Pancreas (tissue), 10 donors: ENCODE measurements around the gene ARHGAP12. TPM values are rescaled to one million over a fixed set of nuclear protein-coding genes. Genes with fewer than 3 reads are reported as not detected.

Experiments used
- ATAC-seq, 4 donors: fragments of 200-7000 bp; cut with Tn5 transposase; one replicate each; pipeline versions ENCODE4 v1.8.0 to v1.9.1; 2020; ENCODE audit warnings: mild to moderate bottlenecking in 4 of 4, moderate library complexity in 4 of 4
- DNase-seq, 6 donors: peaks; one replicate each; pipeline ENCODE4 v3.0.0-alpha.2; 2020
- FAIRE-seq: peaks from 2 replicates; lab custom pipeline; 2012; peaks lifted over from hg19 to GRCh38; lab: Jason Lieb, UNC
- H3K27ac ChIP-seq, 4 donors: fragments of 200-600 bp; sonication (generic); 1 replicate in 3 of 4; 2 replicates in 1 of 4; pipeline versions ENCODE4 v1.5.0 to v1.8.0; 2020
- H3K27me3 ChIP-seq, 4 donors: fragments of 200-600 bp; one replicate each; pipeline ENCODE4 v1.8.0; 2021
- H3K36me3 ChIP-seq, 3 donors: fragments of 200-600 bp; sonication (generic) in 1 of 3; one replicate each; pipeline versions ENCODE4 v1.5.0 to v1.8.0; 2020 to 2021
- H3K4me1 ChIP-seq, 3 donors: fragments of 200-600 bp; one replicate each; pipeline ENCODE4 v1.8.0; 2021
- H3K4me3 ChIP-seq, 4 donors: fragments of 200-600 bp; sonication (generic) in 2 of 4; one replicate each; pipeline versions ENCODE4 v1.5.0 to v1.8.0; 2020 to 2021
- H3K9me3 ChIP-seq, 4 donors: fragments of 200-600 bp; one replicate each; pipeline ENCODE4 v1.8.0; 2021
- CTCF ChIP-seq, 4 donors: fragments of 200-600 bp; sonication (generic) in 3 of 4; IDR thresholded peaks; one replicate each; pipeline versions ENCODE4 v1.5.0 to v1.8.0; 2021; ENCODE audit warnings: antibody characterized with exemption in 4 of 4
- WGBS, 2 donors: extraction: QIAGEN DNeasy Blood & Tissue Kit; methylation state at CpG; one replicate each; pipeline ENCODE4 v1.1.7; 2013; 5-methylcytosine and 5-hydroxymethylcytosine counted together
- intact Hi-C, 3 donors: fragments of 100-400 bp; cut with DNase I; formaldehyde crosslinking; loops; one replicate each; pipeline versions ENCODE4 v1.11.1 to v1.14.2; 2022
- polyA plus RNA-seq, 2 donors: library from polyadenylated mRNA; stranded (reverse); fragments of 200-250 nt; gene quantifications; one replicate each; pipeline ENCODE4 v1.2.3, GENCODE V29; 2013
- total RNA-seq, 6 donors: library from RNA; stranded (reverse); fragmentation: NEBNext Ultra II Directional in 4 of 6; extraction: Animal tissue kit (Norgen Biotek cat#: 25700) in 4 of 6; gene quantifications; one replicate each; pipeline versions ENCODE4 v1.2.1 to v1.2.4, GENCODE V29; 2021 to 2023
- donor health status: healthy with polysubstance abuse.
- donor health status: DM: no; HTN: no; CAD: no; lungs with moderate emphysema.
- donor health status: DM: no; HTN: no; CAD: no.
- donor health status: control.
- donor health status: control.
- donor health status: Bipolar disorder and iron deficiency.
- donor health status: DM: yes; HTN: yes; CAD: no.
- donor health status: DM: no; HTN: no; CAD: no.
- donor health status: DM: no; HTN: no; CAD: no.
- donor health status: DM: yes; HTN: yes; CAD: no.

ARHGAP12 gene
- total and polyA plus RNA-seq, 8 donors, result 16.3 to 30.1 (median 23.5) TPM

GRCh38 chr10:31883397-31883796 lies 45.2 kb downstream of the ARHGAP12 start:
- FAIRE-seq (no peak), DNase-seq (no peak), ATAC-seq (peak in 1 of 4 donors; percentile 34)
- H3K27me3 ChIP-seq, result no peaks in the 10 kb centered on the region
- 69 to 77% methylated on average over 3 of the region's 3 CpGs for WGBS, 2 donors
- intact Hi-C loops, result no loop called here
- H3K36me3 ChIP-seq, result no peaks in the 10 kb centered on the region
- TF ChIP-seq CTCF (IDR thresholded peaks at IDR 0.05), result no peak
- no peak overlapping the region for H3K27ac ChIP-seq
- H3K4me3 ChIP-seq, result no peak overlapping the region
- H3K4me1 ChIP-seq, result peaks cover 0 to 6% (median 3%) of the 10 kb centered on the region in 3 donors
- H3K9me3 ChIP-seq, result no peaks in the 10 kb centered on the region

GRCh38 chr10:31878486-31878885 lies 50.1 kb downstream of the ARHGAP12 start:
- H3K9me3 ChIP-seq, result no peaks in the 10 kb centered on the region
- peaks cover 0 to 8% (median 0%) of the 10 kb centered on the region in 3 donors for H3K4me1 ChIP-seq
- FAIRE-seq, result no peak
- H3K27me3 ChIP-seq, result no peaks in the 10 kb centered on the region
- DNase-seq, result no peak
- no peaks in the 10 kb centered on the region for H3K36me3 ChIP-seq
- no peak for ATAC-seq
- H3K27ac ChIP-seq, result no peak overlapping the region
- TF ChIP-seq CTCF (IDR thresholded peaks at IDR 0.05), result no peak
- no peak overlapping the region for H3K4me3 ChIP-seq
- intact Hi-C loops, result loop anchor here in 1 of 3 donors (10.0 kb wide), 1 partner anchor 46 kb away; the partner anchor contains the start of gene ARHGAP12

GRCh38 chr10:31876652-31877352 lies 51.8 kb downstream of the ARHGAP12 start:
- Histone ChIP-seq H3K27me3 (no peaks in the 10 kb centered on the region), H3K9me3 (no peaks in the 10 kb centered on the region), H3K27ac (no peak overlapping the region), H3K4me3 (no peak overlapping the region), H3K36me3 (no peaks in the 10 kb centered on the region), H3K4me1 (peaks cover 0 to 11% (median 0%) of the 10 kb centered on the region in 3 donors)
- ATAC-seq (no peak), DNase-seq (no peak), FAIRE-seq (no peak)
- intact Hi-C loops, result loop anchor here in 1 of 3 donors (10.0 kb wide), 1 partner anchor 48 kb away; the partner anchor contains the start of gene ARHGAP12
- TF ChIP-seq CTCF (IDR thresholded peaks at IDR 0.05), result no peak
- 85 to 88% methylated on average over 6 of the region's 6 CpGs for WGBS, 2 donors

- DNase-seq, result no peak
- TF ChIP-seq CTCF (IDR thresholded peaks at IDR 0.05), result no peak
- H3K9me3 ChIP-seq, result no peaks in the 10 kb centered on the region
- WGBS, 2 donors, result 90 to 94% methylated on average over 2 of the region's 2 CpGs
- no peaks in the 10 kb centered on the region for H3K36me3 ChIP-seq
- no peak overlapping the region for H3K27ac ChIP-seq
- FAIRE-seq, result no peak
- no peaks in the 10 kb centered on the region for H3K27me3 ChIP-seq
- intact Hi-C loops, result loop anchor here in 1 of 3 donors (10.0 kb wide), 1 partner anchor 49 kb away; the partner anchor contains the start of gene ARHGAP12
- H3K4me1 ChIP-seq, result peaks cover 0 to 17% (median 12%) of the 10 kb centered on the region in 3 donors
- no peak overlapping the region for H3K4me3 ChIP-seq
- no peak for ATAC-seq
Measured at GRCh38 chr10:31875608-31876007, 53.0 kb downstream of the ARHGAP12 start.

- WGBS, 2 donors, result 47 to 53% methylated on average over 1 of the region's 1 CpG
- intact Hi-C loops, result loop anchor here in 1 of 3 donors (10.0 kb wide), 1 partner anchor 51 kb away; the partner anchor contains the start of gene ARHGAP12
- H3K4me1 ChIP-seq, result peaks cover 0 to 17% (median 14%) of the 10 kb centered on the region in 3 donors
- no peak for ATAC-seq
- DNase-seq, result no peak
- H3K27me3 ChIP-seq, result no peaks in the 10 kb centered on the region
- H3K9me3 ChIP-seq, result no peaks in the 10 kb centered on the region
- no peak for TF ChIP-seq CTCF (IDR thresholded peaks at IDR 0.05)
- FAIRE-seq, result no peak
- no peaks in the 10 kb centered on the region for H3K36me3 ChIP-seq
- H3K27ac ChIP-seq, result no peak overlapping the region
- H3K4me3 ChIP-seq, result no peak overlapping the region
Measured at GRCh38 chr10:31873724-31874123, 54.9 kb downstream of the ARHGAP12 start.
